Chondrocyte (in vitro differentiated cells): ENCODE measurements around the gene POPDC3. TPM values are rescaled to one million over a fixed set of nuclear protein-coding genes. Genes with fewer than 3 reads are reported as not detected.

Source experiments
- DNase-seq: peaks from one replicate; pipeline ENCODE4 v3.0.0; 2021; ENCODE audit warnings: mixed read lengths, low spot score
- H3K27ac Mint-ChIP-seq: one replicate; pipeline ENCODE4 v1.8.0; 2021; ENCODE audit warnings: mild to moderate bottlenecking, moderate library complexity, mixed read lengths; ENCODE audit not compliant: unreplicated experiment
- H3K27me3 Mint-ChIP-seq: 2 replicates; pipeline ENCODE4 v1.8.0; 2021; ENCODE audit warnings: low read depth, mixed read lengths
- H3K36me3 Mint-ChIP-seq: 2 replicates; pipeline ENCODE4 v1.8.0; 2021; ENCODE audit warnings: low read depth, mixed read lengths
- H3K4me1 Mint-ChIP-seq: 2 replicates; pipeline ENCODE4 v1.8.0; 2021; ENCODE audit warnings: low read depth, mild to moderate bottlenecking, mixed read lengths
- H3K4me3 Mint-ChIP-seq: one replicate; pipeline ENCODE4 v1.8.0; 2021; ENCODE audit warnings: mild to moderate bottlenecking, moderate library complexity, mixed read lengths; ENCODE audit not compliant: unreplicated experiment
- H3K9me3 Mint-ChIP-seq: 2 replicates; pipeline ENCODE4 v1.8.0; 2021; ENCODE audit warnings: low read depth, mixed read lengths
- CTCF ChIP-seq: fragments of 200-600 bp; sonication (generic); IDR thresholded peaks from 2 replicates; pipeline ENCODE4 v1.5.0; 2021; ENCODE audit warnings: antibody characterized with exemption, mild to moderate bottlenecking, moderate library complexity
- total RNA-seq: library from RNA; stranded (reverse); gene quantifications from 3 replicates; pipeline ENCODE4 v1.2.1, GENCODE V29; 2021

Gene POPDC3
- total RNA-seq, 1 donor from 2014 or later = 2.6 TPM

- no peak overlapping the region for H3K4me3 Mint-ChIP-seq
- DNase-seq = no peak
- peaks cover 6% of the 10 kb centered on the region for H3K4me1 Mint-ChIP-seq
Measured at GRCh38 chr6:105121981-105122380, 57.8 kb downstream of the POPDC3 start.

GRCh38 chr6:105120570-105120969 is 59.2 kb downstream of the POPDC3 start:
- no peak for DNase-seq
- H3K27ac Mint-ChIP-seq = peak overlapping the region; percentile 17
- peaks cover 6% of the 10 kb centered on the region for H3K4me1 Mint-ChIP-seq
- H3K4me3 Mint-ChIP-seq = no peak overlapping the region
- H3K36me3 Mint-ChIP-seq = peaks cover 10% of the 10 kb centered on the region
- no peaks in the 10 kb centered on the region for H3K27me3 Mint-ChIP-seq
- H3K9me3 Mint-ChIP-seq = no peaks in the 10 kb centered on the region
- TF ChIP-seq CTCF = no peak

More at GRCh38 chr6:105121981-105122380, 57.8 kb downstream of the POPDC3 start:
- H3K36me3 Mint-ChIP-seq = peaks cover 12% of the 10 kb centered on the region
- no peaks in the 10 kb centered on the region for H3K27me3 Mint-ChIP-seq
- TF ChIP-seq CTCF = no peak
- H3K9me3 Mint-ChIP-seq = no peaks in the 10 kb centered on the region
- no peak overlapping the region for H3K27ac Mint-ChIP-seq

GRCh38 chr6:105116150-105116549 is 63.7 kb downstream of the POPDC3 start:
- no peak overlapping the region for H3K27ac Mint-ChIP-seq
- DNase-seq = no peak
- no peak overlapping the region for H3K4me3 Mint-ChIP-seq
- TF ChIP-seq CTCF = no peak
- H3K4me1 Mint-ChIP-seq = peaks cover 6% of the 10 kb centered on the region
- no peaks in the 10 kb centered on the region for H3K9me3 Mint-ChIP-seq
- no peaks in the 10 kb centered on the region for H3K27me3 Mint-ChIP-seq
- peaks cover 9% of the 10 kb centered on the region for H3K36me3 Mint-ChIP-seq

GRCh38 chr6:105113422-105113821 is 66.4 kb downstream of the POPDC3 start:
- Mint-ChIP-seq H3K36me3 (peaks cover 17% of the 10 kb centered on the region), H3K27ac (no peak overlapping the region), H3K4me1 (no peaks in the 10 kb centered on the region), H3K4me3 (no peak overlapping the region), H3K9me3 (no peaks in the 10 kb centered on the region), H3K27me3 (no peaks in the 10 kb centered on the region)
- no peak for TF ChIP-seq CTCF
- DNase-seq = no peak

- Mint-ChIP-seq H3K9me3 (no peaks in the 10 kb centered on the region), H3K4me1 (no peaks in the 10 kb centered on the region), H3K36me3 (peaks cover 23% of the 10 kb centered on the region), H3K27me3 (no peaks in the 10 kb centered on the region), H3K27ac (no peak overlapping the region), H3K4me3 (no peak overlapping the region)
- TF ChIP-seq CTCF = no peak
- no peak for DNase-seq
Measured at GRCh38 chr6:105112577-105112976, 67.2 kb downstream of the POPDC3 start.
